Measurements from ENCODE around the gene SMARCB1.

SMARCB1 gene

DNA sequence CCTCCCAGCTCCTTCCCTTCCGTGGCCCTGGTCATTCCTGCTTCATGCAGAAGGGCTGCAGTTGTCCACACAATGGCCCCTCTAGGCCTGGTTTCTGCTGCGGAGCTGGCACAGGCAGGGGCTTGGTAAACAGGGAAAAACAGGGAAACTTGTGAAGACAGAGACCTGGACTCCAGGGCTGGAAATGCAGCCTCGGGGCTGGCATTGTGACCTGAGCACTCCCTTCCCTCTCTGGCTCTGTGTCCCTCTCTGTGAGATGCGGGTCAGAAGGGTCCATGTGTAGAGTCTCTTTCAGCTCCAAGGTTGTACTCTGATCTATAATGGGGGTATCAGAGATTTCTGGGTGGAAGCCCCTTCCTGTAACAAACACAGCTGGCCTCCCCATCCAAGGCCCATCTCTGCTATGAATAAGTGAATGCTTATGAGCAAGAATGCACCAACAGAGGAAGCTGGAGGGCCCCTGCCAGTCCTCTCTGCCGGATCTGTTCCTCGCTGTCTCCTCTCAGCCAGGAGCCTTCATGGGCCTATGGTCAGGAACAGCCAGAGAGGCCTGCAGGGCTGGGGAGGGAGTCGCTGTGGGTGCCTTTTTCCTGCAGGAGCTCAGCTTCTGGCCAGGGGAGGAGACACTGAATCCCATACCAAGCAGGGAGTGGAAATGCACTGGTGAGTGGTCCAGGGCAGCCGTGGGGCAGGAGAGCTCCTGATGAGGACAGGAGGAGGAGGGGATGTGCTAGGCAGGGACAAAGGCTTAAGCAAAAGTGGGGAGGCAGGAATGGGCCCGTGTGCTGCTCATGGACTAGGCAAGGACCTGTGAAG, 58.7 kb downstream of the SMARCB1 start:
- TF ChIP-seq CTCF (IDR thresholded peaks at IDR 0.05; ENCODE audit: low read depth, low read length), result no peak
- no peak for DNase-seq (ENCODE audit: extremely low read depth, low read depth)

DNA sequence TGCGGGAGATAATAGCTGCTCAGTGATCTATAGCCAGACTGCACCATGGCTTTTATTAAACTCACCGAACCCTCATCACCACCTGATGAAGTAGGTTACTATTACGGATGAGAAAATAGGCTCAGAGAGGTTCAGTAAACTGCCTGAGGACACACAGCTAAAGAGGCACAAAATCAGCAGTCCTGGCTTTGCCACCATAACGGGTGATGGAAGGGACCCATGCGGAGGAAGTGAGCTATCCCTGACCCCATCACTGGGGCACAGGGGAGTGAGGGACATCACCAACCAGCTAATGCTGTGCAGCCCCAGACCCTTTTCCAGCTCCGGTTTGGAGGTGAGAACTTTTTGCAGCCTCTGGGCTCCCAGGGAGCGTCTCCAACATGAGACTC, 59.3 kb downstream of the SMARCB1 start:
- no peak for DNase-seq (ENCODE audit: extremely low read depth, low read depth)
- no peak for TF ChIP-seq CTCF (IDR thresholded peaks at IDR 0.05; ENCODE audit: low read depth, low read length)

GRCh38 chr22:23847310-23847920, 60.6 kb downstream of the SMARCB1 start:
- no peak for DNase-seq (ENCODE audit: extremely low read depth, low read depth)
- TF ChIP-seq CTCF (IDR thresholded peaks at IDR 0.05; ENCODE audit: low read depth, low read length), result no peak

- DNase-seq (ENCODE audit: extremely low read depth, low read depth), result no peak
- TF ChIP-seq CTCF (IDR thresholded peaks at IDR 0.05; ENCODE audit: low read depth, low read length), result no peak
Measured at GRCh38 chr22:23847991-23848864, 61.5 kb downstream of the SMARCB1 start.

DNA sequence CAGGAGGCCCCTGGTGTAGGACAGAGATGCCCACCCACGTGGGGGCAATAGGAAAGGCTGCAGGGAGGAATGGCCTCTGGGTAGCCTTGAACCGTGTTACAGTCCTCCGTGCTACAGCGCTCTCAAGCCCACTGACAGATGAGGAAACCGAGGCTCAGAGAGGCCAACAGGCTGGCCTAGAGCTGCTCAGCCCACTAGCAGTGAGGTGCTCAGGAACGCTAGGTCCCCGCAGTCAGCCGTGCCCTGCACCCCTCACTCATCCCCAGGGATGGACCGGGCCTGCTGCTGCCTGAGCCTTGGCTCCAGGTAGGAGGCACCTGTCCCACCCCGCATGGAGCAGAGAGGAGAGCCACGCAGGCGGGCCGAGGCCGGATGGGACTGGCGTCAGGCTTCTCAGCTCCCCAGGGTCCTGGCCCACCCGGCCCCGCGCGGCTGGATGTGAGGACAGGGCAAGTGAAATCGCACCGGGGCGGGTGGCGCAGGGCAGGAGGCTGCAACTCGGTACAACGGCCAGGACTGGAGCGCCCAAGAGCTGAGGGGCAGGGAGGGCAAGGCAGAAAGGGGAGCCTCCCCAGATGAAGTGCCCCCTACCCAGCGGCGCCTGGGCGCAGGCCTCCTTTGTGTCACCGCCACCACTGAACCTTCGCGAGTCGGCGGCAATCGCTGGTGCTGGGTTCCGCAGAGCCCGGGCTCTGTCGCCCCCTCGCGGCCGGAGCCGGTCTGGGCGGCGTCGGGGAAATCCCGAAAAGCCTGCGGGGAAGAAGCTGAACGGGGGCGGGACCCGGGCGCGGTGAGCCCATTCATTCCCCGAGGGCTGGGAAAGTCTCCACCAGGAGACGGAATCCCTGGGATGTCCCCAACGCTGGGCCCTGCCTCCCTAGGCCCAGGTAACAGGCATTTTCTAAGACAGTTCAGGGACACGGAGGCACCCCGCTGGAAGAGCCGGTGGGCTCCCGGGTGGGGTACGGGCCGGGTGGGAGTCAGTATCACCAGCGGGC, 62.5 kb downstream of the SMARCB1 start:
- peak; percentile 24 for DNase-seq (ENCODE audit: extremely low read depth, low read depth)
- peak; percentile 96 for TF ChIP-seq CTCF (IDR thresholded peaks at IDR 0.05; ENCODE audit: low read depth, low read length)

GRCh38 chr22:23850136-23850611, 63.4 kb downstream of the SMARCB1 start:
- DNase-seq (ENCODE audit: extremely low read depth, low read depth), result no peak
- no peak for TF ChIP-seq CTCF (IDR thresholded peaks at IDR 0.05; ENCODE audit: low read depth, low read length)

Measured in AG09319 (cell line).